HG02571 (cell line): ENCODE results near the gene RPS5.

Experiments used
- ATAC-seq: cut with Tn5 transposase; IDR thresholded peaks from one replicate; pipeline ENCODE4 v1.9.1; 2021; ENCODE audit warnings: mild to moderate bottlenecking, moderate library complexity; ENCODE audit not compliant: unreplicated experiment

Gene RPS5

DNA sequence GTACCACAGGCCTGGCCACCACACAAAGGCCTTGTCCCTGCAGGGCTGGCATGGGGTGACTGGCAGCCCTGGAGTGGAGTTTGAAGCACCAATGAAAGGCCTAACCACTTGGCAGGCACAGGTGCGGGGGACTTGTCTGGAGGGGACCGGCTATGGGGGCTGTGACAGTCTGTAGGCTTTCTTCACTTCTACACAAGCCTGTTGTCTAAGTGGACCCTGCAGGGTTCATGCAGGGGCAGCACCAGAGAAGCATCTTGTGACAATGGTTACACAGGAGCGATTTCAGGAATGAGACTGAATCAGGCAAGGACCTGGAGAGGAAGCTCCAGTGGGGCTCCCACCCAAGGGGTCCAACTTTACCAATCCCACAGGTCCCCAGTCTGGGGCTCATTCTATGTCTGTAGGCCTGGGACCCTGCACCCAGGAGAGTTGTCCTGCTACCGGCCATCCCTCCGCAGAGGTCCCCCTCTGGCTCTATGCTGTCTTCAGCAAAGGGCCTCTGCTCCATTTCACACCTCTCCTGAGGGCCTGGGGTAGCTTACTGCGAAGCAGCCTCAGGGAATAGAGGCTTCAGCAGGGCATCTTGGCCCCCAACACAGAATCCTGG is 4.0 kb upstream of the RPS5 start:
- ATAC-seq, result no peak

DNA sequence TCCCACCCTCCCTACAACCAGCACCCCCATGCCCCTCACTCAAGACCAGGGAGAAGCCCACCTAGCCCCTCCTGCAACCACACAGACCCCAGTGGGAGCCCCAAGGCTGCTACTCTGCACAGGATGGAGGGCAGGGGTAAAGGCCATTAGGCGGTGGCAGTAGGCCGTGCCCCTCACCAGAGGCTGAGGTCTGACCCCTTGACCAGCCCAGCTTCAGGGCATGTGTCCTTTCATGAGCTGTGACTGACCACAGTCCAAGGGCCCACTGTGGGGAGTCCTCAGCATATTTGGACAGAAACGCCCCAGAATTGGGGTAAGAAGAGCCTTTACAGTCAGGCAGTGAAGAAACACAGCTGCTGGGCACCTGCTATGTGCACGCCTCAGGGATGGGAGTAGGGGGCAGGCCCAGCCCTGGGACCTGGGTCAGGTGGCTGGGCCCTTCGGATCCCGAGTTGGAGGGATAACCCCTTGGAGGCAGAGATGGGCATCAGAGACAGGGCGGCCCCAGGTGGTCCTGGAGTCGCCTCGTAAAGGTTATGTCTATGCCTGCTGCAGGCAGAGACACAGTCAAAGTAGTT is 1.7 kb upstream of the RPS5 start:
- ATAC-seq, result no peak

DNA sequence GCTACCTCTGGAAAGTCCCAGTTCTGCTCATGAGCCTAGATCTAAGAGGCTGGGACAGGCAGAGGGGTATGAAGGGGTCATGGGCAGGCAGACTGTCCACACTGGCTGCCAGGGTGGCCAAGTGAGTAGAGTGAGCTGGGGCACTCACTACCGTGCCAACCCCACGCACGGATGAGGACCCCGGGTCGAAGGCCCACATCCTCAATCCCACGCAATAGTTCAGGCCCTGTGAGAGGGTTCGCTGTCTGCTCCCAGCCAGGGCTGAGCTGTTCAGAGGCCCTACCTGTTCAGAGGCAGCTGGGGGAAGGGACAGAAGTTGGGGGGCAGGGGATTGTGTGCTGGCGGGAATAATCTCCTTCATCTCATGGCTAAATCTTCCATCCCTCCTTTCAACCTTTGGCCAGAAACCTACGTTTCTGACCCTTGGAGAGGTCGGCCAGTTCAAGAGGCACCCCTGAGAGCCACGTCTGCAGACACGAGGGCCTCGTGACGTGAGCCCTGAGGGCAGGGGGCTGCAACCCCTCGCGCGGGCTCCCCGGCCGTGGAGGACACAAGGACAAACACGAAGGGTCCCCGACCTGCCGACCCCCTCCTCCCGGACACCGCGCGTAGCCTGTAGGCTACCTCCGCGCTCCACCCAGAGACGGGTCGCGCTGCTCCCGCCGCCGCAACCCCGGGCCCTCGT is 1.0 kb upstream of the RPS5 start:
- ATAC-seq, result peak; percentile 4

DNA sequence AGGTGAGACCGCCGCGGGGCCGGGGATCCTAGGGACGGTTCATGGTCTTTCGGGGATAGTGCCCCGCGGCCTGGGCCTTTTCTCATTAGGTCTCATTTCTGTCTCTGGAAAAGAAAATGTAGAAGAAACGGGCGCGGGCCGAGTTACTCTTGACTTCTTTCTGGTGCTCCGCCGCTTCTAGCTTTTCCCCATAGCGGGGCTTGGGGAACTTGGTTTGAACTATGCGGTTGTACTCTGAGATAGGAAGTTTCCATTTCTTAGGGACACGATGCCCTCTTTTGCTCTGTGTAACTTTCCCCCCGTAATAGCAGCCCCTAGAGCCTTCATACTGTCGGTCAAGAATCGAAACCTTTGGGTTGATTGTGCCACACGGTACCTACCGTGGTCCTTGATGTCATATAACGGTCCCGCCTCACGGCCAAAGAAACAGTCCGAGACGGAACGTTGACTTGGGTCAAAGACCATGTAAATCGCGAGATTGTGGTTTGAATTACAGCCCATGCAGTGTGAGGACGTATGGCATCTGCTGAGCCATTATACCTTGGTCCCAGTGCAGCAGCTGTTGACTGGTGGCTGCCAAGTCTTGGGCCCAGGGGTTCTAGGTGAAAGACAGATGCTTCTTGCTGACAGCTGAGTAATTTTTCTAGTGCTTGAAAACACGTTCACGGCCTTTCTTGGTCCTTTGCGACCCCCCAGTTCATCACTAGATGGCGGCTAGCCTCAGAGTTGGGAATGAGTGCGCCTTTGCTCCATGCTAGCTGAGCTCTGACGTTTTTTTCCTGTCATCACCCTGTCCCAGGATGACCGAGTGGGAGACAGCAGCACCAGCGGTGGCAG is 487 bp downstream of the RPS5 start:
- no peak for ATAC-seq

DNA sequence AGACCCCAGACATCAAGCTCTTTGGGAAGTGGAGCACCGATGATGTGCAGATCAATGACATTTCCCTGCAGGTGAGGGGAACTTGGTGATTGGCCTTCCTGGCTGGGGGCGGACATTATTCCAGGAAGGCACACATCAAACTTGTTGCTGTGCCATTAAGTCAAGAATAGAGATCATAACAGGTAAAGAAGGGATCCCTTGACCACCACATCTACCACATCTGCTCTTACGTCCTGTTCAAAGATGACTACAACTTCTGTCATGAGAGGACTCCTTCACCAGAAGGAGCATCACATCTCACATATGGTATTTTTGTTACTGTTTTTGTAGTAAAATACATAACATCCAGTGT is 1.1 kb downstream of the RPS5 start:
- no peak for ATAC-seq

DNA sequence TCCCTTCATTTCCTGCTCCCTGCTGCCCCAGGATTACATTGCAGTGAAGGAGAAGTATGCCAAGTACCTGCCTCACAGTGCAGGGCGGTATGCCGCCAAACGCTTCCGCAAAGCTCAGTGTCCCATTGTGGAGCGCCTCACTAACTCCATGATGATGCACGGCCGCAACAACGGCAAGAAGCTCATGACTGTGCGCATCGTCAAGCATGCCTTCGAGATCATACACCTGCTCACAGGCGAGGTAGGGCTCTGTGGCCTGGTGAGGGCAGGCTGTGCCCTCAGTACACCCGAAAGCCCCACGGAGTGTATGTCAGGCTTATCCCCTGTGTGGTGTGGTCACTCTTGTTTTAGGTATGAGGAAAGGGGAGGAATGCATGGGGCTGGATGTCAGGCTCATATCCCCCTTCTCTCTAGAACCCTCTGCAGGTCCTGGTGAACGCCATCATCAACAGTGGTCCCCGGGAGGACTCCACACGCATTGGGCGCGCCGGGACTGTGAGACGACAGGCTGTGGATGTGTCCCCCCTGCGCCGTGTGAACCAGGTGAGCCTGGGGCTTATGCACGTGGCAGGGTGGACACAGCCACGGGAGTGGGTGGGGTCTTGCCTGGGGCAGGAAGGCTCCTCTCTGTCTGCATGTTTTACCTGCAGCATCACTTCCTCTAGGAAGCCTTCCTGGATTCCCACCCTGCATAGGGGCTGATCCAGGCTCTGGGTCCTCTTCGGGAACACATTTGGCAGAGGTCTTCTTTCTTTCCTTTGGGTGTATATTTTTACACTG is 6.1 kb downstream of the RPS5 start:
- no peak for ATAC-seq

DNA sequence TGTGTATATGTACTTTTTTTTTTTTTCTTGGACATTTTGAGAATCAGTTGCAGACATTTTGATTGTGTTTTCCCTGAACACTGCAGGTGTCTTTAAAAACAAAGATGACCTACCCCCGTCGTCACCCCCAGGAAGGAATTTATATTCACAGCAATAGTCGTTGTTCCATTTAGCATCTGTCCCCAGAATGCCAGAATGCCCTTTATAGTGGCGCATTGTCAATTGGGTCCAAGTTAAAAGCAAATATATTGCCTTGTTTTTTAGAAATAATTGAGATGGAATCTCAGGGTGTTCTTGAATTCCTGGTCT is 6.6 kb downstream of the RPS5 start:
- no peak for ATAC-seq

DNA sequence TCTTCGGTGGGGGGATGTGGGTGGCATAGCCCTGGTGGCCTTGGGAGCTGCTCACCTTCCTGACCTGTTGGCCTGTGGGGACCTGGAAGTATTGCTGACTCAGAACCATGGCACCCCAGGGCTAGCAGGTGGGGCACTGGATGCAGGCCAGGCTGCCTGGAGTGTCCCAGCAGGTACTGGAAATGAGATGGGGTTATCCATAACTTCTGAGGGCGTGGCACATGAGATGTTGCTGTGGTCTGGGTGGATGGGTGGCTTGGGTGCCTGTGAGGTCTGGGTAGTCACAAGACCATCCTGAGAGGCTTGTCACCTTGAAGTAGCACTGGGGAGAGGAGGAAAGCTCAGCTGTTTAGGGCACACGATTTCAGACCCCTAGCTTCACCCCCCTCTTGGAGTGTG is 7.8 kb downstream of the RPS5 start:
- no peak for ATAC-seq

DNA sequence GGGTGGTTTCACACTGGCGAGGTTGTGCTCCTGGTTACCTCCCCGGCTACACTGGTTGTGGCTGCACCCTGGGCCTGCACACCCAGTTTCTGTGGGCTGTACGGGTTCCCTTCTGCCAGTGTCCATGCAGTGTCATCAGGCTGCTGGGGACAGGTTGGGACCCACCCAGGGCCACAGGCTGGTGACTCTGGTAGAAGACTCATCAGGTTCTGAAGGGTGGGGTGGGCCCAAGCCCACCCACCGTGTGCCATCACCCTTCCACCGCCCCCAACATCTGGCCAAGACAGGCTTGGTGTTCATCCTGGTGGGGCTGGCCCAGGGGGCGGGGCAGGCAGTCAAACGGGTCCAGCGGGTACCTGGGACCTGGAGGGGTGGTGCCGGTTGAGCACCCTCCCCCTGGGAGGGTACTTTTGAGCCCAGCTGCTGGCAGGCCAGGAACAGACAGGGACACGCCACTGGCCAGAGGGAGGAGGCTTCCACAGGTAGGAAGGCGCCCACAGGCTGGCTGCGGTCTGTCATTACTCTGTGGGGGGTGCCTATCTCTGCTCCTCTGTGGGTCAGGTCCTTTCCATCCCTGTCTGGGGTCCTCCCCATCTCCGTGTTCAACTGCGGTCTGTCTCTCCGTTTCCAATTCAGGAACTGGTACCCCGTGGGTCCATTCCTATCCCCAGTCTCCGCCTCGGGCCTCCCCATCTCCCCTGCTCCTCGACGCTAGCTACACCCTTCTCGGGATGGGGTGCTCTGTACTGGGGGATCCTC is 8.3 kb downstream of the RPS5 start, which contains the start of gene RNF225:
Gene RNF225 (plus strand): TSS at position 437 of the 759 bp plus-strand sequence. CDS start 434 bp downstream, outside the sequence.
- no peak for ATAC-seq

DNA sequence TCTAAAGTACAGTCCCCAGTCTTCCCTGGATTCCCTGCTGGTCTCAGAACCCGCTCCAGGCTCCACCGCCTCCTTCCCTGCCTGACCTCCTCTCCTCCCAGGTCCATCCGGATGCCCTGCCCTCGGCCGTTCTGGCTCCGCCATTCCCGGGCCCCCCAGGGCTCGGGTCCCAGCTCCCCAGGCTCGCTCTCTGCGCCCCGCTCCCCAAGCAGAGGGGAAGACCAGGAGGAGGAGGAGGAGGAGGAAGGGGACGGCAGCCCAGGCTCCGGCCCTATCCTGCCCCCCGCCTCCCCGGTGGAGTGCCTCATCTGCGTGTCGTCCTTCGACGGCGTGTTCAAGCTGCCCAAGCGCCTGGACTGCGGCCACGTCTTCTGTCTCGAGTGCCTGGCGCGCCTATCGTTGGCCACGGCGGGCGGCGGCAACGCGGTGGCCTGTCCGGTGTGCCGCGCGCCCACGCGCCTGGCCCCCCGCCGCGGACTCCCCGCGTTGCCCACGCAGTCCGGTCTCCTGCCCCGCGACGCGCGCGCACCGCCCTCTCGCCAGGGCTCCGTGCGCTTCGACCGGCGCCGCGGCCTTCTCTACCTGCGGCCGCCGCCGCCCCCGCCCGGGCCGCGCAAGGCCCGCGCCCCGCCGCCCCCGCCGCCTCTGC is 9.0 kb downstream of the RPS5 start:
- no peak for ATAC-seq

DNA sequence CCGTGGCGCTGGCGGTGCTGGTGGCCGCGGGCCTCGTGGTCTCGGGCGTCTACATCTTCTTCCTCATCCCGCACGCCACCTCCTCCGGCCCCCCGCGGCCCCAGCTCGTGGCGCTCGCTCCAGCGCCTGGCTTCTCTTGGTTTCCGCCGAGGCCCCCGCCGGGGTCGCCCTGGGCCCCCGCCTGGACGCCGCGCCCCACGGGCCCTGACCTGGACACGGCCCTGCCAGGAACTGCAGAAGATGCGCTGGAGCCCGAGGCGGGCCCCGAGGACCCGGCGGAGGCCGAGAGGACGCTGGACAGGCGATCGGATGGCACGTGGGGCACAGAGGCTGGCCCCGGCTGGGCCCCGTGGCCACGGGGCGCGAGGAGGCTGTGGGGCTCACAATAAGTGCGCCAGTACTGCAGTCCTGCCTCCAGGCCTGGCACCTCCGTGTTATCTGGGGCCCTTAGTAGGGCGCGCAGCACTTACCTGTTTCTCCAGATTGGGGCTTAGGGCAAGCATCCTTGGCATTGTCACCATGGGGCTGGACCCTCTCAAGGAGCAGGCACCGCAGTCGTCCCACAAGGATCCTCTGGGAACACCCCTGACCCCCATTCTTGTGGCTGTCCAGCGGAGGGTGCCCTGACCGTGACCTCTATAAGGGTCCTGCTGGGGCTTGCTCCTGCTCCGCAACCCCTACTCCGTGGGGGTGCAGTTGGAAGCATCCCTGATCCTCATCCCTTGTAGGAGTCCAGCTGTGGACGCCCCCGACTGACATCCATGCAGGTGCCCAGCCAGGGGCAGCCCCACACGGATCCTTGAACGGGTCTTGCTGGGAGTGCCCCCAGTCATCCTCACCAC is 9.8 kb downstream of the RPS5 start:
- ATAC-seq, result no peak

DNA sequence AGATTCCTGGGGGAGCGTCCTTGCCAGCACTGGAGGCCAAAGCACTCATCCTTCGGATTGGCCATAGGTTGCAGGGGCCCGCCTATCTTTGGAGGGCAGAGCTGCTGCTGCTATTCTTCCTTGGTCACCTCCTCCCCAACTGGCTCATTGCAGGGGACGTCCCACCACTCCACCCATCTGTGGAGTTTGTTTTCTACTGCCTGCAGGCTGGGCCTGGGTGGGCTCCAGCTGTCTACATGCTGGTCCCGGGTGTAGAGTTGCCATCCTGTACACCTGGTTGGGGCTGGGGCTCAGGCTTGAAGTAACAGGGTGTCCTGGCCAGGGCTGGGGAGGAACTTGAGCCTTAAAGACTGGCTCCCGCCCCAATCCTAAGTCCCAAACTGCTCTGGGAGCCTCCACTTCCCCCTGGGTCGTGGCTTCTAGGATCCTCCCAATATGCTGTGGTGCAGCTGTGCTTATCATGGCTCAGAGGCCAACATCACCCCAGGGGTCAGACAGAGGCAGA is 10.5 kb downstream of the RPS5 start:
- no peak for ATAC-seq

DNA sequence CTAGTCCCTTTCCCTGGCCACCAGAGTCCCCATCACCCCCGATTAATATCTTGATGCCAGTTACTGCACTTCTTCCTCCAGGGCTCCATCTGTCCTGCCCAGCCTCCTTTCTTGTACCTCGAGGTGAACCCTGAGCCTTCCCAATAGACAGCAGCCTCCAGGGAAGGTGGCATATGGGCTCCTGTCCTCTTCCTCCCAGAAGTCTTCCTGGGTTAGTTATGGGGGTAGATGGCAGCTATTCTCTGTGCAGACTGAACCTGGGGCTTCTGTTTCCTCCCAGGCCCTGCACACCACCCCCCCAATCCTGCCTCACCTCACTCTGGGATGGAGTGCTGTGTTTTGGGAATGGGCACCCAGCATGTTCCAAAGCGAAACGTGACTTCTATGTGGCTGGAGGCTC is 11.0 kb downstream of the RPS5 start:
- ATAC-seq, result no peak

DNA sequence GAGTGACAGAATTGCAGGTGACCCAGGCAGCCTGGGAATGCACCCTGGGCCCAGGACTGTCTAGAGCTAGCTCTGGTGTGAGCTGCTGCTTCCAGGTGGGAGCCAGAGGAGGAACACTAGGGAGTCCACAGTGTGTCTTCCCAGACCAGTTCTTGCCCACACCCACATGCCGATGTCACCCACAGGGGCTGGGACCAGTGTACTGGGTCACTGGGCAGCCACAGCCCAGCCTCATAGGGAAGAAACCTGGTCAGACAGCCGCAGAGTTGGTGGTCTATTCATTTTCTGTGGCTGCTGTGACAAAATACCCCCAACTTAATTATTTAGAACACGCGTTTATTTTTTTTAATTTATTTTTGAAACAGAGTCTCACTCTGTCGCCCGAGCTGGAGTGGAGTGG is 11.5 kb downstream of the RPS5 start:
- no peak for ATAC-seq

DNA sequence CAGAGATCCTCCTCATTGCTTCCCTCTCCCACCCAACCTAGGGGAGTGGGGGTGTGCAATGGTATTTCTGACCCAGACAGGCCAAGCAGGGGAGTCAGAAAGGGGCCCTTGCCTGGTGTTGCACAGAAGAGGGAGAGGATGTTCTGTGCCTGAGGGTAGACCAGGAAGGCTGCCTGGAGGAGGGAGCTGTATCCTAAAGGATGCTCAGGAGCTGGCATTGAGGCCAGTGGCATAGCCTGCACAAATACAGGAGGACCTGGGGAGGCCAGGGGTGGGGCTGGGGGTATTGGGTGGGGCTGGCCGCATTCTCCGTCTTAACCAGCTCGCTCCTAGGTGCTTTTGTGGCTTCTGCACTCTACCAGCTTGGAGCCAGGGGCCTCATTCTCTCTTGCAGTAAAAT is 12.8 kb downstream of the RPS5 start:
- ATAC-seq, result no peak

DNA sequence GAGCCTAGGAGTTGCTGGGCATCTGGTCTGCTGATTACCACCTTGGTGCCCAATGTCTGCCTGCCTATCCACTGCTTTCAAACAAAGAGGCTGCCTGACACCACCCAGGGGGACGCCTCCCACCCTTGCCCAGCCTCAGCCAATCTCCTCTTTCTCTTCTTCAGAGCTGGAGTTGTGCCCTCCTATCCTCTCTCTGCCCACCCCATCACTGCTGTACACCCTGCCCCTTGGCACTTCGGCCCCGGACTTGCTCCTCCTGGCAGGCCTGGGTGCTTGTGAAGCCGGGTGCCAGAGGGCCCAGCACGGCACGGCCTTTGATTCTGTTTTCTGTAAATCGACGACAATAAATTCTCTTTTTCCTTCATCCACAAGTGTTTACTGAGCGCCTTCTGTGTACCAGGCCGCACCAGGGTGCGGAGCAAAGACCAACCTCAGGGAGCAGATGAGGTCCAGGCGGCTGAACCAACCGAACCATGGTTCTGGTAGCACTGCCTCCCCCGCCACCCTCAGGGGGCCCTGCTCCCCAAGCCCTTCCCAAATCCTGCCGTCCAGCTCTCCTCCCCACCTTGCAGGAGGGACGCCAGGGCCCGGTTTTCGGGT is 13.3 kb downstream of the RPS5 start:
- no peak for ATAC-seq

DNA sequence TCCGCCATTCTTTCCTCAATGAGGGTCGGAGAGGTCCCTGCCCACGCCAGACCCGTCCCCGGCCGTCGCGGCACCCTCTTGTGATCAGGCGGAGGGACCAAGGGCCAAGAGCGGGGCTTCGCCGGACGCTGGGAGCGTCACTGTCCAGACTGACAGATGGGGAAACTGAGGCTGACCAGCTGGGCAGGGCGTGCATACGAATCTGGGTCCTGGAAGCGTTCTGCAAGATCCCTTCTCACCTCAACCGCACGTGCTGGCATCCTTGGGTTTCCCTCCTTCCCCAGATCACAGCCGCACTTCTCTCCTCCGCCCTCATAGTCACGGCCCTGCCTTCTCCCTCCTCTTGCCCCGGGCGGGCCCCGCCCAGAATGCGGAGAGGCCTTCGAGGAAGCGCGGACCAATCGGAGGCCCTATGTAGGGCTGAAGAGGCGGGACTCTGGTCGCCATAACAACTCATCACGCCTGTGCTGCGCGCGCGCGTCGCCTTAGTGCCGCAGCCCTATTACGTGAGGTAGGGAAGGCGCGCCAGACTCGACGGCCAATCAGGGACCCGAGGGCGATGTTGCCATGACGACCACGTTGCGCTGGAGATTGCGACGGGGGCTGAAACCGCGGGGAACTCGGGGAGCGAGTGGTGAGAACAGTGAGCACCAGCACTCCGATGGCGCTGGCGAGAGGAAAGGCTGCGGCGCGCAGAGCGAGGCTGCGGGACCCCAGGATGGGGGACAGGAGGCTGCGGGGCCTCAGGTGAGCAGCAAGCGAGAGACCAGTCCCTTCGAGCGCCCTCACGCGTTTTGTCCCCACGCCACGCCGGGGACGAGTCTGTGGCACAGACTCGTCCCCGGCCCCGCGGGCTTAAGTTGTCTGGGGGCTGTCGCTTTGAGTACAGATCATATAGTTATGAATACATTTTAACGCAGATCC is 14.1 kb downstream of the RPS5 start:
- peak; percentile 97 for ATAC-seq
